ENCODE measurements around the gene ARHGAP24. TPM values are rescaled to one million over a fixed set of nuclear protein-coding genes. Genes with fewer than 3 reads are reported as not detected.

The ARHGAP24 gene
- total RNA-seq, 1 donor from 2014 or later: 9.9 TPM

DNA sequence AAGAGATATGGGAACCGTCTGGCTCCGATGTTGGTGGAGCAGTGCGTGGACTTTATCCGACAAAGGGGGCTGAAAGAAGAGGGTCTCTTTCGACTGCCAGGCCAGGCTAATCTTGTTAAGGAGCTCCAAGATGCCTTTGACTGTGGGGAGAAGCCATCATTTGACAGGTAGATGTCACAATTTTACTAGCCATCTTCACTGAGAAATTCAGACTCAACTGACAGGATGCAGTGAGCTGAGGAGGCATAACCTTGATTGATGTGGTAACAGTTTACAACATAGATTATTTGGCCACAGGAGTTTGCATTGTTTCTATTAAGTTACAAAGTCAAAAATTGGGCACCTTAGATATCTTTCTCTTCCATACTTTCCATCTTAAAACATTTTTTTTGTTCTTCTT is 467.2 kb downstream of the ARHGAP24 start:
- H3K4me3 ChIP-seq (ENCODE audit: low read depth, low read length): no peak overlapping the region
- TF ChIP-seq, protein P1, sequence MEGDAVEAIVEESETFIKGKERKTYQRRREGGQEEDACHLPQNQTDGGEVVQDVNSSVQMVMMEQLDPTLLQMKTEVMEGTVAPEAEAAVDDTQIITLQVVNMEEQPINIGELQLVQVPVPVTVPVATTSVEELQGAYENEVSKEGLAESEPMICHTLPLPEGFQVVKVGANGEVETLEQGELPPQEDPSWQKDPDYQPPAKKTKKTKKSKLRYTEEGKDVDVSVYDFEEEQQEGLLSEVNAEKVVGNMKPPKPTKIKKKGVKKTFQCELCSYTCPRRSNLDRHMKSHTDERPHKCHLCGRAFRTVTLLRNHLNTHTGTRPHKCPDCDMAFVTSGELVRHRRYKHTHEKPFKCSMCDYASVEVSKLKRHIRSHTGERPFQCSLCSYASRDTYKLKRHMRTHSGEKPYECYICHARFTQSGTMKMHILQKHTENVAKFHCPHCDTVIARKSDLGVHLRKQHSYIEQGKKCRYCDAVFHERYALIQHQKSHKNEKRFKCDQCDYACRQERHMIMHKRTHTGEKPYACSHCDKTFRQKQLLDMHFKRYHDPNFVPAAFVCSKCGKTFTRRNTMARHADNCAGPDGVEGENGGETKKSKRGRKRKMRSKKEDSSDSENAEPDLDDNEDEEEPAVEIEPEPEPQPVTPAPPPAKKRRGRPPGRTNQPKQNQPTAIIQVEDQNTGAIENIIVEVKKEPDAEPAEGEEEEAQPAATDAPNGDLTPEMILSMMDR (conservative IDR thresholded peaks at IDR 0.05; ENCODE audit: low read depth, low read length): no peak
- no peak for DNase-seq (ENCODE audit: low read depth)

DNA sequence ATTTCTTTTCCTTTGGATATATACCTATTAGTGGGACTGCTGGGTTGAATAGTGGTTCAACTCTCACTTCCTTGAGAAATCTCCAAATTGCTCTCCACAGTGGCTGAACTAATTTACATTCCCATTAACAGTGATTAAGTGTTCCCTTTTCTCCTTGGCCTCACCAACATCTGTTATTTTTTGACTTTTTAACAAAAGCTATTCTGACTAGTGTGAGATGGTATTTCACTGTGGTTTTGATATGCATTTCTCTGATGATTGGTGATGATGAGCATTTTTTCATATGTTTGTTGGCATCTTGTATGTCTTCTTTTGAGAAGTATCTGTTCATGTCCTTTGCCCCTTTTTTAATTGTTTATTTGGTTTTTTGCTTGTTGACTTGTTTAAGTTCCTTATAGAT is 471.9 kb downstream of the ARHGAP24 start:
- TF ChIP-seq, protein P1 (conservative IDR thresholded peaks at IDR 0.05; ENCODE audit: low read depth, low read length): no peak
- no peak for DNase-seq (ENCODE audit: low read depth)

DNA sequence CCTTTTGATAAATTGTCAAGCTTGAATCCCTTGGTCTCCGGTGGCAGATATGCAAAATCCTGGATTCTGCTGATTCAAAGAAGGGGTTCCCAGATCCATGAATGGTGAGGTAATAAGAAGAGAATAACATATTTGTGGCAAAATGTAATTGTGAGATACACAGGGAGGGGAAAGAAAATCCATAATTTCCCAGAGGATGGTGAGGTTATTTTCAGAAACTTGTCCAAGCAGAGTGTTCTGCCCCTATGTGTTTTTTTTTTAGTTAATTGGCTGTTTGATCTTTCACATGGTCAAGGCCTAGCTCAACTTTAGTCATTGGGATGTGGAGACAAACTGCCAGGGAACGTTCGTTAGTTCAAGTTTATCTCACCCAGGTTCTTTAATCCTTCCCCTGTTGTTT is 476.1 kb downstream of the ARHGAP24 start:
- no peak for DNase-seq (ENCODE audit: low read depth)
- TF ChIP-seq, protein P1 (conservative IDR thresholded peaks at IDR 0.05; ENCODE audit: low read depth, low read length): no peak
- H3K4me3 ChIP-seq (ENCODE audit: low read depth, low read length): no peak overlapping the region

More for the DNA sequence above, 471.9 kb downstream of the ARHGAP24 start:
- H3K4me3 ChIP-seq (ENCODE audit: low read depth, low read length): no peak overlapping the region

DNA sequence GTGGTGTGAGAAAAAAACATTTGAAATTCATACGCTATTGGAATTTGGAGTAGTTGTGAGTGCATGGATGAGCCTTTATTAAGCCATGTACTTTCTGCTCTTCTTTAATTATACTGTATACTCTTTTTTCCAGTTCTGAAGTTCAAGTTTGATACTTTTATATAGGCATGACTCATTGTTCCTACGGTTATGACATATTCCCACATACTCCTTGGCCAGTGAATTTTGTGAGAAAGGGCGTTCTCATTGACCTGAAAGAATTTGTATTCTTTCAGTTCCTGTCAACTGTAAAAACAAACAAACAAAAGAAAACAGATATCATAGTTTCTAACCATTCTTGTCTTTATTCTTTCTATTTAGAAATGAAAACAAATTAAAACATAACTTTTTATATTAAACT is 477.6 kb downstream of the ARHGAP24 start:
- H3K4me3 ChIP-seq (ENCODE audit: low read depth, low read length): no peak overlapping the region
- TF ChIP-seq, protein P1 (conservative IDR thresholded peaks at IDR 0.05; ENCODE audit: low read depth, low read length): no peak
- no peak for DNase-seq (ENCODE audit: low read depth)

DNA sequence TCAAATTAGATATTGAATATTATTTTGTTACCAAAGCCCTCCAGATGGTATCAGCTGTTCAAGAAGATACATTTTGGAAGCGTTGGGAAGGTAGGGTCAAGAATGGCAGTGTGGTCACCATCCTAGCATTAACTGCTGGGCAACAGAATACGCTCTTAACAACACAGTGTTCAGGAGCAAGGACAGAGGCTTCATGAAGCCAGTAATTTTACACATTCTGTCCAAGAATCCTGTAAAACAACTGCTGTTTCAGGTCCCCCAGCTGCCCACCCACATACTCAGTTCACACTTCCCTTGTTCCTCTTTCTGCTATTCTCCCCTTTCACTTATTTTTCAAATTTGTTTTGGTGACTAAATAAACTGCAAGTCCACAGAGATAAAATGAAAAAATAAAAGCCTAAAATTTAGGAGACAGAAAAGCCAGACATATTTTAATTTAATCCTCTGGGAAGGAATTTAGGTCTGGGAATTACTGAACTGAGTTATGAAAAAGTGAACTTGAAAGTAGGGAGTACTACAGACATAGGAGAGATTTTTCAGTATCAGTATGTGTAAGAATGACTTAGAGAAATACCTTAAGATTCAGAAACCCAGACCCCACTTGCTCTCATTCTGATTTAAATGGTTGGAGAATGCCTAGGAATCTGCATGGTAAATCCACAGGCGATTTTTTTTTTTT is 478.2 kb downstream of the ARHGAP24 start:
- no peak for DNase-seq (ENCODE audit: low read depth)
- TF ChIP-seq, protein P1 (conservative IDR thresholded peaks at IDR 0.05; ENCODE audit: low read depth, low read length): no peak
- H3K4me3 ChIP-seq (ENCODE audit: low read depth, low read length): no peak overlapping the region

DNA sequence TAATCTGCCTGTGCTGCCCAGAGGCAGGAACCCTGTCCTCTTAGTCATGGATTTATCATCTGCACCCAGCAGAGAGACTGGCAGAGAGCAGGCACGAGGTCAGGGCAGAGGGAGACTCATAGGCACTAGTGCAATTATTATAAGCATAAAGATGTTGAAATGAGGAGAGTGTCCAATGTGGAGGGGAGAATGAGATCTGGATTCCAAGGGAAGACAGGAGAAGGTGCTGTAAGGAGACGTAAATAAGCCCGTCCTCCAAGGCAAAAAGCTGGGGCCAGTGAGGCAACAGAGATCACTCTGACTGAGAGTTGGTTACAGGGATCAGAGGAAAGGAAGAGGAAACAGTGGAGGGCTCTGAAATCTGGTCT is 478.7 kb downstream of the ARHGAP24 start:
- DNase-seq (ENCODE audit: low read depth): peak; percentile 73
- TF ChIP-seq, protein P1 (conservative IDR thresholded peaks at IDR 0.05; ENCODE audit: low read depth, low read length): no peak
- no peak overlapping the region for H3K4me3 ChIP-seq (ENCODE audit: low read depth, low read length)

DNA sequence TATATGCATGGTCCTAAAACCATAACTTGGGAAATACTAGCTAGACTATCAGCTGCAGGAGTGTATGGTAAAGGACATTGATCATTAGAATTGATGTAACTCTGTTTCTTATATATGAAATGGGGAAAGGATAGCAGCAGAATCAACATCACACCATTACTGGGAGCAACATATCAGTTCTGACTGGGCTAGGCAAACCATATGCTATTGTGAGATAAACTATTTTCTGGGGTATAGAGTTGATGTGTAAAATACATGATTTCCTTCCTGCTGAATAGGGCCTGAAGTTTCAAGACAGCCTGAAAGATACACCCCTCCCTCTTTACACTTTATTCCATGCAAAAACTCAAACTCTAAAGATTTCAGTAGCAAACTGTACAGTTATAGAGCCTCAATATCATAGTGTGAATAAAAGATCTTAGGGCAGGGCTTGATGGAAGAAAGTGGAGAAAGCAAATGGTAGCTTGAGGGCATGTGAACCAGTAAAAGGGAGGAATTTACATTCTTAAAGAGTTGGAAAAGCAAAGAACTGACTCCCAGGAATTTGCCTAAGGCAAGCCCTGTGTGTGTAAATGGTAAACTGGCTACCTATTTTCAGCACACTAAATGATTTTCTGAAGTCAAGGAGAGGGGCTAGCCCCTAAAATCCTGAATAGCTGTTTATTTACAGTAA is 480.8 kb downstream of the ARHGAP24 start:
- TF ChIP-seq, protein P1 (conservative IDR thresholded peaks at IDR 0.05; ENCODE audit: low read depth, low read length): no peak
- no peak for DNase-seq (ENCODE audit: low read depth)
- H3K4me3 ChIP-seq (ENCODE audit: low read depth, low read length): no peak overlapping the region

Measured in epithelial cell of proximal tubule (primary cell).